GM18520 (cell line): ENCODE results near the gene DUSP2.

Experiments used
- ATAC-seq: cut with Tn5 transposase; IDR thresholded peaks from one replicate; pipeline ENCODE4 v1.9.1; 2021; ENCODE audit not compliant: unreplicated experiment

Gene DUSP2

DNA sequence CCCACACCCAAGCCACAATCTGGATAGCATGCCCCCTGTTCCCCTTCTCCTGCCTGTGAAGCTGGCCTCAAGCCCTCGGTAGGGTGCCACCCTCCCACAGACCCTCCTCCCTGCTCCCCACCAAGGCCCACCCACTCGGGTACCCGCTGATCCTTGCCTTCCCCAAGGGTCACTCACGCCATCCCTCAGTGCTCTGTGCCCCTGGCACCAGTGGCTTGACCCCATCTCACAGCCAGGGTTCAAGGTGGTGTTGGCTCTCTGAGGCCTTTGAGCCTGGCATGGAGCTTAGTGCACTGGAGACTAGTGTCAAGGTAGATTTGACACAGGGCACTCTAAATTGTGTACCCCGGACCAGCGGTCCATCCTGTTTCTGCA, 40.8 kb downstream of the DUSP2 start:
- ATAC-seq: no peak

GRCh38 chr2:96103761-96104486, 41.3 kb downstream of the DUSP2 start:
- no peak for ATAC-seq

DNA sequence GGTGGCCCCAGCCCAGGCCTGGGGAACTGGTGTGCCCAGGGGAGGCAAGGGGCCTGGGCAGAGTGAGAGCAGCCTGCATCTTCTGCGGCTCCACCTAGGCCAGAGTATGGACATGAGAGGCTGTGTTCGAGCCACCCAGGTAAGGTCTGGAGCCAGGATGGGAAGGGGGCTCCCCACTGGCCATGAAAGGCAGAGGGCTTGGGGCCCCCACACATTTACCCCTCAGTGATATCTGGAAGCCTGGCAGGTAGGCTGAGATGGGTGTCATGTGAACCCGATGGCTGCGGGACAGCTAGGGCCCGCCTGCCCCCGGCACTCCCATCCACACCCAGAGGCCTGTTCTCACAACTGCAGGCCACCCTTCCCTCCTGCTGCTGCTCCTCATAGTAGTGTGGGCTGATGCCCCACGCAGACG, 42.0 kb downstream of the DUSP2 start:
- no peak for ATAC-seq

- no peak for ATAC-seq
These were observed 42.5 kb downstream of the DUSP2 start for GRCh38 chr2:96102596-96103186.

GRCh38 chr2:96100893-96101304, 44.3 kb downstream of the DUSP2 start:
- no peak for ATAC-seq

DNA sequence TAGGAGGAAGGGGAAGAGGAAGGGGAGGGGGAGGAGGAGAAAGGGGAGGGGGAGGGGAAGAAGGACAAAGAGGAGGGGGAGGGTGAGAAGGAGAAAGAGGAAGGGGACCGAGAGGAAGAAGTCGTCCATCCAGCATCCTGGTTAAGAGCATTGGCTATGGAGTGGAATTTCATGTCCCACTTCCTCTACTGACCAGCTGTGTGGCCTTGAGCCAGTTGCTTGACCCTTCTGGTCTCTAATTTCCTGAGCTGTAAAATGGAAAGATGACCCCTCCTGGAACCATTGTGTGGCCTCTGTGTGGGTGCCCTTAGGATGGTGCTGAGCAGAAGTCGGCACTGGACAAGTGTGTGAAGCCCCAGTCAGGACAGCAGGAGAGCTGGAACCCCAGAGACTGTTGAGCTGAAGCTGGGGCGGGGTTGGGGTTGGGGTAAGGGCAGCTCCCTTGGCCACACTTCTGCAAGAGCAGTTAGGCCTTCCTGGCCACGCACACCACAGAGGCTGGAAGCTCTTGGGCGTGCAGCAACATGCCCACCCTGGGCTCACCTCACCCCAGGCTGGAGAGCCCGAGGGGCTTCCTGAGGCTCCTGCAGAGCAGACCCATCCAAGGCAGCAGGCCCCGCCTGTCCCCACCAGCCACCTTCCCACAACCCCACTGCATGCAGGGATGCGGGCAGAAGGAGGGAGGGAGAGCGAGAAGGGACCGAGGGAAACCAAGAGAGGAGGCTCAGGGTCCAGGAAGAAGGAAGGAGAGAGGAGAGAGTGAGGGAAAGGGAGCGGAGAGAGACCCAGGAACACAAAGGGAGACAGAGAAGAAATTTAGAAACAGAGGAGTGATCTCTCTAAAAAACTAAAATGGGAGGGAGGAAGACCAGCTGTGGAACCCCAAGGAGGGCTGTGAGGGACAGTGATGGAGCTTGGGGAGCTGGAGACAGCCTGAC, 45.1 kb downstream of the DUSP2 start:
- no peak for ATAC-seq

DNA sequence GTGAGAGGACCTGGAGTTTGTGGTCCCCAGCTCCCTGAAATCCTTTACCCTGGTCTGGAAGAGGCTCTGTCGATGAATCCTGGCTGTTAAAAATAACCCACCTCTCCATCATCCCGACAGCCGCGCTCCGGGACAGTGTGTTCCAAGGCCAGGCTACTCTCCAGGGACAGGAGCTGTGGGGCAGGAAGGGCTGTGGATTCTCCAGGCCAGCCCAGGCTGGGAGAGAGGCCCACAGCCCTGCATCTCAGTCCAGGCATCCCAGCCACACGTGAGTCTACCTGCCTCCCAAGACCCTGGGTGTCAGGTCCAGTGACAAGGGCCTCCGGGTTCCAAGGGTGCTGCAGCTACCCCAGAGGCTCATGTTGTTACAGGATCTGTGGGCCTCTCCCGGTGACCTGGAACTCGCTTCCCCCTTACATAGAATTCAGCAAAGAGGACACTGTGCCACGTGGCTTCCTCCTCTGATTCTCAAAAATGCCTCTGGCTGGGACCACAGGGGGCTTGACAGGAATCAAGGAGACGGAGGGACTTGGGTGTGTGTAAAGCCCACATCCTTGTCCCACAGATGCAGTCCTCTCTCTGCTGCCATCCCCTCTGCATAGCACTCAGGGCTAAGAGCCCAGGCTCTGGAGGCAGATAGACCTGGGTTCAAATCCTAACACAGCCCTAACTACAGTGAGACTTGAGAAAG, 46.2 kb downstream of the DUSP2 start:
- ATAC-seq: no peak

- ATAC-seq: no peak
These were observed 47.1 kb downstream of the DUSP2 start for GRCh38 chr2:96097951-96098823.

DNA sequence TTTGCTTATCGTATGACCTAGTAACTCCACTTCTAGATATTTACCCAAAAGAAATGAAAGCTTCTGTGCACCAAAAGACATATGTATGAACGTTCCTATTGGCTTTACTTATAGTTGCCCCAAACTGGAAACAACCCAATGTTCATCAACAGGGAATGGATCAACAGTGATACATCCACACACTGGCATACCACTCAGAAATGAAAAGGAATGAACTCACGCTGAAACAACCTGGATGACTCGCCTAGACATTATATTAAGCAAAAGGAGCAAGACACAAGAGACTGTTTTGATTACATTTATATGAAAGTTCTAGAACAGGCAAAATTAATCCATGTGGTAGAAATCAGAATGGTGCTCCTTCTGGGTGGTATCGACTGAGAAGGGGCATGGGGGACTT, 47.8 kb downstream of the DUSP2 start:
- ATAC-seq: no peak

DNA sequence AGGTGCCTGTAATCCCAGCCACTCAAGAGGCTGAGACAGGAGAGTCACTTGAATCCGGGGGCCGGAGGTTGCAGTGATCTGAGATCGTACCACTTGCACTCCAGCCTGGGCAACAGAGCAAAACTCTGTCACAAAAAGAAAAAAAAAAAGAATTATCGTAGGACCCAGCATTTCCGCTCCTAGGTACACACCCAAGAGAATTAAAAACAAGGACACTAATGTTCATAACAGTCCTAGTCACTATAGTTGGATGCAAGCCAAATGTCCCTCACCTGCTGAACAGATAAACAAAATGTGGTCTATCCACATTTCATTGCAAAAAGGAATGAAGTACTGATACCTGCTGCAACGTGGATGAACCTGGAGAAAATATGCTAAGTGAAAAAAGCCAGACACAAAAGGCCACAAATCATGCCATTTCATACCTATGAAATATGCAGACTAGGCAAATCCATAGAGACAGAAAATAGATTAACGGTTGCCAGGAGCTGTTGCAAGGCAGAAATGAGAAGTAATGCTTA, 50.1 kb downstream of the DUSP2 start:
- no peak for ATAC-seq

- no peak for ATAC-seq
These were observed 51.7 kb downstream of the DUSP2 start for GRCh38 chr2:96093528-96093927.
